GM12878 (cell line): ENCODE measurements around the gene MEMO1.

ENCODE experiments used
- CREB1 ChIP-seq: IDR thresholded peaks from 2 replicates; pipeline ENCODE4 v1.6.1; 2012; ENCODE audit warnings: low read depth, mild to moderate bottlenecking, inconsistent platforms
- CTCF ChIP-seq, 3 experiments: IDR thresholded peaks in 2 of 3; conservative IDR thresholded peaks in 1 of 3; 2 replicates each; pipeline ENCODE4 v1.5.1; 2011; ENCODE audit warnings: low read depth in 3 of 3, low read length in 3 of 3, mild to moderate bottlenecking in 3 of 3, control low read depth in 2 of 3, moderate library complexity in 2 of 3, inconsistent platforms in 1 of 3, mixed read lengths in 1 of 3; ENCODE audit not compliant: control insufficient read depth in 2 of 3, insufficient read depth in 1 of 3; ENCODE audit errors: extremely low read depth in 1 of 3
- POLR2A ChIP-seq: IDR thresholded peaks from 2 replicates; pipeline ENCODE4 v1.6.1; 2011; ENCODE audit warnings: low read depth, mild to moderate bottlenecking, low read length
- RAD21 ChIP-seq: IDR thresholded peaks from 2 replicates; pipeline ENCODE4 v1.6.1; 2011; ENCODE audit warnings: mild to moderate bottlenecking, low read depth, low read length, moderate library complexity; ENCODE audit not compliant: insufficient read depth
- RCOR1 ChIP-seq: conservative IDR thresholded peaks from 2 replicates; pipeline ENCODE4 v1.6.1; 2012; ENCODE audit warnings: low read depth, low read length, improper control_type of control experiment
- ZBTB40 ChIP-seq: fragments of 450-650 bp; IDR thresholded peaks from 2 replicates; pipeline ENCODE4 v1.6.1; 2016; ENCODE audit warnings: mild to moderate bottlenecking, moderate library complexity, borderline replicate concordance
- ZNF274 ChIP-seq: IDR thresholded peaks from one replicate; pipeline ENCODE4 v1.8.0; 2011; ENCODE audit not compliant: insufficient read length, insufficient read depth
- ZNF384 ChIP-seq: IDR thresholded peaks from 2 replicates; pipeline ENCODE4 v1.6.1; 2012; ENCODE audit warnings: low read depth, mild to moderate bottlenecking, low read length, improper control_type of control experiment, borderline replicate concordance

- no peak for TF ChIP-seq RAD21
- TF ChIP-seq ZBTB40 = no peak
- no peak for TF ChIP-seq ZNF384
- no peak for TF ChIP-seq RCOR1
- TF ChIP-seq ZNF274 = no peak
- no peak for TF ChIP-seq CREB1
- no peak for TF ChIP-seq POLR2A
- no peak for TF ChIP-seq CTCF (IDR thresholded peaks at IDR 0.05 in 2 of 3, conservative IDR thresholded peaks at IDR 0.05 in 1 of 3; ENCODE audit: control insufficient read depth in 2 of 3, extremely low read depth in 1 of 3, insufficient read depth in 1 of 3, low read depth in 3 of 3, low read length in 3 of 3)
These were observed 65.8 kb downstream of the MEMO1 start for GRCh38 chr2:31944828-31945571.
